ENCODE measurements around the gene CREB3L2. TPM values are rescaled to one million over a fixed set of nuclear protein-coding genes. Genes with fewer than 3 reads are reported as not detected.
A peak's percentile ranks its signal among the peaks of the same experiment; 100 is the strongest.

Gene CREB3L2
- total and polyA plus RNA-seq, 2 of the 8 experiments (the other 6 are each of a cell fraction or from before 2014, with no cell fraction given), result 14.4 to 48.3 TPM

DNA sequence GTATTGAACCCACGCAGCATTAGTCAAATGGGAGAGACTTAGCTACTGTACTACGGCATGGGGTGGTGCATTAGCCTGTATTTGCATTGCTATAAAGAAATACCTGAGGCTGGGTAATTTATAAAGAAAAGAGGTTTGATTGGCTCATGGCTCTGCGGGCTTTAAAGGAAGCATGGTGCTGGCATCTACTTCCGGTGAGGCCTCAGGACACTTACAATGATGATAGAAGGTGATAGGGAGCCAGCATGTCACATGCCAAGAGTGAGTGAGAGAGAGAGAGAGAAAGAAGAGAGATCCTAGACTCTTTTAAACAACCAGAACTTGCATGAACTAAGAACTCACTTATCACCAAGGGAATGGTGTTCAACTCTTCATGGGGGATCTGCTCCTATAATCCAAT is 27.2 kb upstream of the CREB3L2 start:
- POLR2A ChIA-PET (ENCODE audit: partially characterized antibody), result no interaction called here
- H3K18ac ChIP-seq (ENCODE audit: extremely low read depth, low read length), result peak overlapping the region; percentile 4; the same call in 1 of the 2 replicates
- no peak for FAIRE-seq
- no peak overlapping the region for H2BK12ac ChIP-seq (ENCODE audit: low read depth, low read length)
- H3K9ac ChIP-seq (replicated peaks in 1 of 4; ENCODE audit: extremely low read depth in 1 of 4, low read depth in 3 of 4, low read length in 3 of 4), result no peak overlapping the region
- no peaks in the 10 kb centered on the region for H4K20me1 ChIP-seq (replicated peaks in 1 of 2; ENCODE audit: control insufficient read depth in 1 of 2, insufficient read depth in 2 of 2, low read length in 2 of 2)
- H2BK5ac ChIP-seq (ENCODE audit: low read depth, low read length), result no peak overlapping the region
- peaks cover 16% of the 10 kb centered on the region in 2 experiments; a peak in 3 of 4 replicates for H3K9me3 ChIP-seq (ENCODE audit: insufficient read depth in 2 of 2, low read depth in 1 of 2, low read length in 1 of 2)
- H3K4me2 ChIP-seq (ENCODE audit: insufficient read depth in 1 of 2, low read depth in 2 of 2, low read length in 2 of 2), result no peak overlapping the region
- no peak overlapping the region for H4K5ac ChIP-seq (ENCODE audit: insufficient read length, low read depth, low read length)
- no peaks in the 10 kb centered on the region for H3K27me3 ChIP-seq (replicated peaks in 1 of 4; ENCODE audit: control insufficient read depth in 3 of 4, extremely low read depth in 1 of 4, insufficient read depth in 3 of 4, low read length in 3 of 4)
- no peak for DNase-seq (ENCODE audit: low read depth in 1 of 2, low spot score in 2 of 2)
- no peak overlapping the region for H3K56ac ChIP-seq (replicated peaks; ENCODE audit: insufficient read length, low read depth, low read length)
- H3K79me1 ChIP-seq (ENCODE audit: low read depth, low read length), result no peaks in the 10 kb centered on the region
- no peak overlapping the region for H3K27ac ChIP-seq (ENCODE audit: low read depth, low read length)
- no peak overlapping the region for H2BK15ac ChIP-seq (ENCODE audit: low read length)
- no peaks in the 10 kb centered on the region for H3K23me2 ChIP-seq (ENCODE audit: low read depth, low read length)
- H3K4ac ChIP-seq (replicated peaks; ENCODE audit: insufficient read length, low read depth, low read length), result no peak overlapping the region
- no peak overlapping the region for H2AK5ac ChIP-seq (ENCODE audit: low read depth, low read length)
- peak overlapping the region; percentile 23; the same call in 1 of the 2 replicates for H2BK20ac ChIP-seq (ENCODE audit: low read length)
- H4K91ac ChIP-seq (replicated peaks; ENCODE audit: insufficient read length, low read length), result no peak overlapping the region
- no peaks in the 10 kb centered on the region for H3K79me2 ChIP-seq (ENCODE audit: control insufficient read depth in 1 of 2, insufficient read depth in 2 of 2, low read length in 2 of 2)
- H4K8ac ChIP-seq (ENCODE audit: extremely low read depth, insufficient read depth, low read length), result no peak overlapping the region
- H3K23ac ChIP-seq (ENCODE audit: insufficient read length), result no peak overlapping the region
- H3K4me3 ChIP-seq (ENCODE audit: extremely low read depth in 1 of 4, insufficient read depth in 2 of 4, low read depth in 3 of 4, low read length in 4 of 4), result no peak overlapping the region
- peaks cover 0 to 7% (median 0%) of the 10 kb centered on the region in 4 experiments; a peak in 1 of 8 replicates for H3K36me3 ChIP-seq (ENCODE audit: control insufficient read depth in 2 of 4, insufficient read depth in 4 of 4, low read length in 3 of 4)
- CTCF ChIA-PET (ENCODE audit: partially characterized antibody), result no interaction called here
- TF ChIP-seq RNF2 (IDR thresholded peaks at IDR 0.05; ENCODE audit: borderline replicate concordance, low read depth, low read length, missing control alignments, poor library complexity, severe bottlenecking), result no peak
- no peak for TF ChIP-seq RFX5 (IDR thresholded peaks at IDR 0.05; ENCODE audit: borderline replicate concordance, low read depth, low read length)
- no peak for TF ChIP-seq SRF (IDR thresholded peaks at IDR 0.05; ENCODE audit: low read depth, low read length)
- no peak for TF ChIP-seq E2F6 (IDR thresholded peaks at IDR 0.05)
- TF ChIP-seq, protein P1, sequence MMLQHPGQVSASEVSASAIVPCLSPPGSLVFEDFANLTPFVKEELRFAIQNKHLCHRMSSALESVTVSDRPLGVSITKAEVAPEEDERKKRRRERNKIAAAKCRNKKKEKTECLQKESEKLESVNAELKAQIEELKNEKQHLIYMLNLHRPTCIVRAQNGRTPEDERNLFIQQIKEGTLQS (IDR thresholded peaks at IDR 0.05; ENCODE audit: insufficient read depth, low read depth, low read length), result no peak
- TF ChIP-seq NANOG (IDR thresholded peaks at IDR 0.05; ENCODE audit: insufficient read depth, low read depth, low read length, poor library complexity, severe bottlenecking), result no peak
- no peak for TF ChIP-seq TEAD4 (IDR thresholded peaks at IDR 0.05; ENCODE audit: low read depth, low read length)
- TF ChIP-seq JUND (IDR thresholded peaks at IDR 0.05; ENCODE audit: low read length), result no peak
- no peak for TF ChIP-seq RAD21 (IDR thresholded peaks at IDR 0.05 in 1 of 2, conservative IDR thresholded peaks at IDR 0.05 in 1 of 2; ENCODE audit: low read depth in 2 of 2, low read length in 2 of 2)
- no peak for TF ChIP-seq SIRT6 (IDR thresholded peaks at IDR 0.05; ENCODE audit: low read length)
- no peak overlapping the region for H3K14ac ChIP-seq (ENCODE audit: insufficient read length)
- no peak overlapping the region for H2AFZ ChIP-seq (ENCODE audit: low read length)
- peak overlapping the region; percentile 65 for H2BK120ac ChIP-seq (replicated peaks; ENCODE audit: low read depth, low read length)
- H3K4me1 ChIP-seq (replicated peaks in 1 of 4; ENCODE audit: control insufficient read depth in 3 of 4, insufficient read depth in 4 of 4, low read length in 3 of 4), result peaks cover 2 to 12% (median 7%) of the 10 kb centered on the region in 4 experiments; a peak in 6 of 7 replicates
- 90% methylated on average over 4 of the region's 4 CpGs; no CpG with 5 or more reads in 1 of the 2 experiments for WGBS, 2 experiments (ENCODE audit: extremely low coverage in 1 of 2, insufficient coverage in 1 of 2, insufficient read length in 1 of 2, insufficient replicate concordance in 2 of 2, low coverage in 1 of 2, low lambda C conversion rate in 2 of 2, missing lambda C conversion rate in 1 of 2)
